ENCODE results near the gene MAP4K3.
"Not testable (repeated sequence)": the region's sequence is repeated elsewhere in the genome, so short reads cannot be mapped to it uniquely, and the experiment has no call there.

MAP4K3 gene

GRCh38 chr2:39289609-39290008 is 147.5 kb downstream of the MAP4K3 start:
- no peak for DNase-seq

DNA sequence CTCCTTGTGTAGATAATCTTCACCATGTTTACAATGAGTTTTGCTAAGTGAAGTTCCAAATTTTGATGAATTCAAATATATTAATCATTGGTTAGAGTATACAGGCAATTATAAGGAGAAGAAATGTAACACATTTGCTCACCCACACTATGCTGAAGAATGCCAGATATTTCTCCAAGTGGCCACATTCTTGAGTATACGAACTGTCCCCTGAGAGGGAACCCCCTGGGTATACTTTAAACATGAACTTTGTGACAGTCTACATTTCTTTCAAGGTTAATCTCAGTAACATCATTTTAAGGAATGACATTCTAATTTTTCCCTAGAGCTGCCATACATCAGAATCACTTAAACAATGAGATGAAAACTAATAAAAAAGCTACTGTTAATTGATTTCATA is 153.5 kb downstream of the MAP4K3 start:
- no peak for DNase-seq

DNA sequence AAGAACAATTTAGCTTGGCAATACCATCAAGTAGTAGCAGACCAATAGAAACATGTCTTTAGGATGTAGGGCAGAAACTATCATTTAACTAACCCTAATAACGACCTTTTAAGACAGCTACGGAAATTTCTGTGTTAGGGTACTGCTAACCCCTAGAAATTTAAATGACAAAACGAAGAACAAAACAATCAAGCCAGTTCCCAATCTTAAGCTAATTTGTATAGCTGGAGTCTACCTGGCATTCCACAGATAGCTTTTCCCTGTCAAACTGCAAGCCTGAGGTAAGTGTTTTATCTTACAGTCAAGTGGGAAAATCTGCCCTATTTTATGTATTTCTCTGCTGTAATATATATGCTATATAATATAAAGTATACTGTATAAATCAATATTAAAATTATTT is 155.7 kb downstream of the MAP4K3 start:
- no peak for DNase-seq

GRCh38 chr2:39275016-39275415 is 162.1 kb downstream of the MAP4K3 start:
- no peak for DNase-seq

- DNase-seq = no peak
Measured at GRCh38 chr2:39269941-39270340, 167.1 kb downstream of the MAP4K3 start.

DNA sequence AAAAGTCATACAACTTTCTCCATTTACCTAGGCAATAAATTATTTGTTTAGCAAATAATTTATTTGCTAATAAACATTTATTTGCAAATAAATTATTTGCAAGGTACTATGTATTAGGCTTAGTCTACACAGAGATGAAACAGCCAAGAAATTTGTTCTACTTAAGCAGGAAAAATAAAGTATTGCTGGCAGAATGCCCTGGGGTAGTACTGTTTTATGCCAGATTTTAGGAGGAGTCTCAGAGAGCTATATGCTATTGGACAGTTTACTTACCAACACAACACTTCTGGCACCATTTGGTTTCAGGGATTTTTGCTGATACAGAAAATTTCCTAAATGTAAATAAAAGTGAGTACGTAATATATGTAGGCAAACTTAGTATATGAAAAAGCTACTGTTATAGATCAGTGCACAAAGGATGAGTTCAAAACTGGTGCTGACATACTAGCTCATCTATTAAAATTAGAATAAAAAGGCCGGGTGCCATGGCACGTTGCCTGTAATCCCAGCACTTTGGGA is 170.1 kb downstream of the MAP4K3 start:
- no peak for DNase-seq

GRCh38 chr2:39266139-39266805 is 170.8 kb downstream of the MAP4K3 start:
- no peak for DNase-seq

GRCh38 chr2:39265315-39265714 is 171.8 kb downstream of the MAP4K3 start:
- DNase-seq = no peak

DNA sequence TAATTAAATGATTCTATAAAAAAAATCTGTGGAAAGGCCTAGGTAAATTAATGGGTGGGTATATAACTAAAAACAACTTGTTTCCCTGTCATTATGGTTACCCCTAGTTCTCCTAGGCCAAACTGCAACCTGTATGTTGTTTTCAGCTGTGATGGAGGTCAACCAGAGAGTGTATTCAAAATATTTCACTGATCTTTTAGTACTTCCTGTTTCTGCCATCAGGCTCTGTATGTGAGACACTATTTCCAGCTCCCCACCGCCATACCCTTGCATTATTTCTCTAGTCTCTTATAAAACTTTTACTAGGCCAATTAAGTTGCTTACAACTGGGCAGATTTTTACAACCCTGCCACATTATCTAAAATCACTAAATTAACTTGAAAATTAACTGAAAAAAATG is 172.4 kb downstream of the MAP4K3 start:
- DNase-seq = no peak

DNA sequence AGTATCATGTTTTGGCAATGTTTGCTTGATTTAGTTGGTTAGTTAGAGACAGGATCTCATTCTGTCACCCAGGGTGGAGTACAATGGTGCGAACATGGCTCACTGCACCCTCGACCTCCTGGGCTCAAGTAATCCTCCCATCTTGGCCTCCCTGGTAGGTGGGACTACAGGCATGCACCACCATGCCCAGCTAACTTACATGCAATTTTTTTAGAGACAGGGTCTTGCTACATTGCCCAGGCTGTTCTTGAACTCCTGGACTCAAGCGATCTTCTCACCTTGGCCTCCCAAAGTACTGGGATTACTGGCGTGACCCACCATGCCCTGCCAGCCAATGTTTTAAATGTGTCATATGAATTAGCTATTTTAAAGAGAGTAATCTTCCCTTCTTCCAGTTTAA is 177.0 kb downstream of the MAP4K3 start:
- DNase-seq = no peak

GRCh38 chr2:39256040-39256439 is 181.0 kb downstream of the MAP4K3 start:
- no peak for DNase-seq

DNA sequence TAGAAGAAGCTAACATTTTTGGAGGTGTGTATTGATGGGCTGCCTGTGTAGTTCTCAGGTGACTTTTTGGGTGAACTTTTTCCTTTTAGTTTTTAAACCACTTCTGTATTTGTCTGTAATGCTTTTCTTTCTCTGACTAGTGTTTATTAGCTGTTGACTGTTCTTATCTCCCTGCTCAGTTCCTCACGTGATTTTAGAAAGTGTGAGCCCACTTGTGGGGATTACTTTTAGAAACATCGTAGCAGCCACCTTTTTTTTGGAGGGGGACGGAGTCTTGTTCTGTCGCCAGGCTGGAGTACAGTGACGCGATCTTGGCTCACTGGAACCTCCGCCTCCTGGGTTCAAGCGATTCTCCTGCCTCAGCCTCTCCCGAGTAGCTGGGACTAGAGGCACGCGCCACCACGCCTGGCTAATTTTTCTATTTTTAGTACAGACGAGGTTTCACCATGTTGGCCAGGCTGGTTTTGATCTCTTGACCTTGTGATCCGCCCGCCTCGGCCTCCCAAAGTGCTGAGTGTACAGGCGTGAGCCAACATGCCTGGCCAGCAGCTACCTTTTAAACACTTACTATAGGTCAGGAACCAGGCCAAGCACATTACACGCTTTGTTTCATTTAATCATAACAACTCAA is 184.1 kb downstream of the MAP4K3 start:
- DNase-seq = no peak

DNA sequence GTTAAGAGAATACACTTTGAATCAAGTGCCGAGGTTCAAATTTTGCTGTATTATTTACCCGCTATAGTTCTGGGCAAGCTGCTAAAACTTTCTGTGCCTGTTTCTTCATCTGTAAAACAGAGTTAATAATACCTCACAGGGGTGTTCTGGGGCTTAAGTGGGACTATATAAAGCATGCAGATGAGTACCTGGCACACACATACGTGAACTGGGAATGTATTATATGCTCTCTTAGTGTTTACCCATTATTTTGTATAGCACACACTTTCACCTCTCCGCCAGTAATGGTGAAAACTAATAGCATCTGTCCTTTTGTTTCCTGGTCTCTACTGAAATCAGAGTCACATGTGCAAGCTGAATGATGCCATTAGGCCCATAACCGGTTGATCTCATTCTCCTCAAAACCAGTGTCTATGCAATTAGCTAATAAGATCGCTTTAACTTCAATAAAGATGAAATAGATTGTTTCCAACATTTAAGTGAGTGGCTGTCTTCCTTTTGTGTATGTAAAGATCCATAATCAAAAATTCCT is 189.5 kb downstream of the MAP4K3 start:
- no peak for DNase-seq

- no peak for DNase-seq
Measured at GRCh38 chr2:39246382-39246980, 190.6 kb downstream of the MAP4K3 start.

DNA sequence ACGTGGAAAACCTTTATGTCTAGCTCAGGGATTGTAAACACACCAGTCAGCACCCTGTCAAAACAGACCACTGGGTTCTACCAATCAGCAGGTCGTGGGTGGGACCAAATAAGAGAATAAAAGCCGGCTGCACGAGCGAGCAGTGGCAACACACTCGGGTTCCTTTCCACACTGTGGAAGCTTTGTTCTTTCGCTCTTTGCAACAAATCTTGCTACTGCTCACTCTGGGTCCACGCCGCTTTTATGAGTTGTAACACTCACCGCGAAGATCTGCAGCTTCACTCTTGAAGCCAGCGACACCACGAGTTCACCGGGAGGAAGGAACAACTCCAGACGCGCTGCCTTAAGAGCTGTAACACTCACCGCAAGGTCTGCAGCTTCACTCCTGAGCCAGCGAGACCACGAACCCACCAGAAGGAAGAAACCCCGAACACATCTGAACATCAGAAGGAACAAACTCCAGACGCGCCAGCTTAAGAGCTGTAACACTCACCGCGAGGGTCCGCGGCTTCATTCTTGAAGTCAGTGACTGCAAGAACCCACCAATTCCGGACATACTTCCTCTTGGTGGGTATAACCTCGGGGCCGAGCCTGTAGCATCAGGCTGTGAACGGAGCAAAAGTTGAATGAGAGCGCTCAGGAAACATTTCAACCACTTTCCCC is 192.0 kb downstream of the MAP4K3 start:
- DNase-seq = not testable (repeated sequence)

DNA sequence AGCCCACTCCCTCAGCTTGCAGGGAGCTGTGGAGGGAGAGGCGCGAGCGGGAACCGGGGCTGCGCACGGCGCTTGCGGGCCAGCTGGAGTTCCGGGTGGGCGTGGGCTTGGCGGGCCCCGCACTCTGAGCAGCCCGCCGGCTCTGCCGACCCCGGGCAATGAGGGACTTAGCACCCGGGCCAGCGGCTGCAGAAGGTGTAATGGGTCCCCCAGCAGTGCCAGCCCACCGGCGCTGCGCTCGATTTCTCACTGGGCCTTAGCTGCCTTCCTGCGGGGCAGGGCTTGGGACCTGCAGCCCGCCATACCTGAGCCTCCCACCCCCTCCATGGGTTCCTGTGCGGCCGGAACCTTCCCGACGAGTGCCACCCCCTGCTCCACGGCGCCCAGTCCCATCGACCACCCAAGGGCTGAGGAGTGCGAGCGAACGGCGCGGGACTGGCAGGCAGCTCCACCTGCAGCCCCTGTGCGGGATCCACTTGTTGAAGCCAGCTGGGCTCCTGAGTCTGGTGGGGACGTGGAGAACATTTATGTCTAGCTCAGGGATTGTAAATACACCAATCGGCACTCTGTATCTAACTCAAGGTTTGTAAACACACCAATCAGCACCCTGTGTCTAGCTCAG is 192.7 kb downstream of the MAP4K3 start:
- not testable (repeated sequence) for DNase-seq

DNA sequence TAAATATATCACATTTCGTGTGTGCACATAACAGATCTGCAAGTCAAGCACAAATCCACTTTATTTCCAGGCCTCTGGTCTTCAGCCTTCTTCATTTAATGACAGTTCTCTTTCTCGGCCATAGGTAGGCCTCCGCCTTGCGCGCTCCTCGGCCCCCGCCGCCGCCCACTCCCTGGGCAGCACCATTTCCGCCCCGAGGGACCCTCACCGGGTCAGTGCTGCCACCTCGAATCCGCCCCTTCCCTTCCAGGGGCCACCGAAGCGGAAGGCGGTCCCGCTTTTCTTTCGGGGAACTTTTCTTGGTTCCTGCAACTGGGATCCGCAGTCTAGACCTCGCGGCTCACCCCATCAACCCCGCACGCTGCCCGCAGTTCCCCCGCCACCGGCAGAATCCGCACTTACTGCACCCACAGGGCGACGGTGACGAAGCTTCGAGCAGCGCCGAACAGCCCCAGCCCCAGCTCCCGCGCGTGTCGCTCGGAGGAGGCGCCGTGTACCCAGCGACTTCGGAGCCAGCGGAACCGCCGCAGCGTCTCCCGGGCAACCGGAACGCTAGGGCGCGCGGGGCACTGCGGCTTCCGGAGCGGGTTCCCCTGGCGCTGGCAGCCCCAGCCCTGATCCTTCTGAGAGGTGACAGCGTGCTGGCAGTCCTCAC is 193.5 kb downstream of the MAP4K3 start, which contains the start of gene CDKL4:
TSS of gene CDKL4 (minus strand) at position 502 of the 655 bp plus-strand sequence.
- DNase-seq = no peak

GRCh38 chr2:39241588-39241987 is 195.5 kb downstream of the MAP4K3 start:
- DNase-seq = no peak

- DNase-seq = no peak
Measured at GRCh38 chr2:39240758-39241157, 196.3 kb downstream of the MAP4K3 start.

DNA sequence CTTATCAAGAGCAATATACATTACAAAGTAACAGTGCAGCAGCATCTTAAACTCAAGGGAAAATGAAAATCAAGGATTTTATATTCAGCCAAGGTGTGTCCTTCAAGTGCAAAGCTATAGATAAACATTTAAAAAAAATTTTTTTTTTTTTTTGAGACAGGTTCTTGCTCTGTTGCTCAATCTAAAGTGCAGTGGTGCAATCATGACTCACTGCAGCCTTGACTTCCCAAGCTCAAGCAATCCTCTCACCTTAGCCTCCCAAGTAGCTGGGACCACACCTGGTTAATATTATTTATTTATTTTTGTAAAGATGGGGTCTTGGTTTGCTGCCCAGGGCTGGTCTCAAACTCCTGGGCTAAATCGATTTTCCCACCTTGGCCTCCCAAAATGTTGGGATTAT is 202.3 kb downstream of the MAP4K3 start:
- no peak for DNase-seq

DNA sequence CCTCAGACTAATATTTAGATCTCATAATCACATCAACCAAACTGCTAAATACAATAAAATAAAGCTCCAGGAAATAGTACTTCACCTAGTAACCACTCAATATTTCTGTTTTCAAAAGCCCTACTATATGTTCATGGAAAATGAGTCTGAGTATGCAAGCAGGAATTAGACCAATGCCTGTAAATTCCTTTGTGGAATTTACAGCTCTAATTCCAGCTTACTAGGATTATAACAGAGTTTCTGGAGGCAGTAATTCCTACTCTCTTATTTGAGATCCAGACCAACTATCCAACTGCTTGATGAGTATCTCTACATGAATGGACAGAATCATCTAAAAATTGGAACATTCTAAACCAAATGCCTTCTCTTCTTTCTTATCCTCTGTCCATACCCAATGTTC is 204.9 kb downstream of the MAP4K3 start:
- no peak for DNase-seq
